Stimulated activated CD4-positive, alpha-beta T cell treated with anti-CD3 and anti-CD28 coated beads, Interleukin-1b, Interleukin-23, amount 100 ng/mL, for 4 hours (primary cell): ENCODE data around the gene PARD3B.

Experiments
- DNase-seq, 2 donors: peaks; one replicate each; pipeline ENCODE4 v3.0.0-alpha.2; 2020; ENCODE audit warnings: low read depth in 2 of 2

PARD3B gene

GRCh38 chr2:205138735-205139134, 593.5 kb downstream of the PARD3B start:
- no peak for DNase-seq

GRCh38 chr2:205139822-205140463, 594.7 kb downstream of the PARD3B start:
- DNase-seq, result no peak

DNA sequence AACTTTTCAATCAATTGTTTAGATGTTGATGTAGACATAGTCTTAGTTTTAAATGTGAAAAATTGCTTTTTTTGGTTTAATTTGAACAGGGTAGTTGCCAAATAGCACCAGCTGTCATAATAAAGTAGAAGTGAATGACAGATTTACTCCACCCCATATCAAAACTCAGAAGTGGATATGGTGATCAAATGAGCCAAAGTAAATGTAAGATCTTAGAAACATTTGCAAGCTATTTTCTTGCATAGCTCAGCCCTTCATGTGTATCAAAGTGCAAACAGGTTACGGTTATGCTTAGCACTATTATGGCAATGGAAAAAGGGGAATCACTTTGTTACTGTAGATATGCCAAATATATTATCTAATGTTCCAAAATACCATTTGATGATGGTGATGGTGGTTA, 596.1 kb downstream of the PARD3B start:
- no peak for DNase-seq

GRCh38 chr2:205145888-205146287, 600.6 kb downstream of the PARD3B start:
- DNase-seq, result no peak

- DNase-seq, result no peak
Observed at GRCh38 chr2:205148755-205149154, 603.5 kb downstream of the PARD3B start.

DNA sequence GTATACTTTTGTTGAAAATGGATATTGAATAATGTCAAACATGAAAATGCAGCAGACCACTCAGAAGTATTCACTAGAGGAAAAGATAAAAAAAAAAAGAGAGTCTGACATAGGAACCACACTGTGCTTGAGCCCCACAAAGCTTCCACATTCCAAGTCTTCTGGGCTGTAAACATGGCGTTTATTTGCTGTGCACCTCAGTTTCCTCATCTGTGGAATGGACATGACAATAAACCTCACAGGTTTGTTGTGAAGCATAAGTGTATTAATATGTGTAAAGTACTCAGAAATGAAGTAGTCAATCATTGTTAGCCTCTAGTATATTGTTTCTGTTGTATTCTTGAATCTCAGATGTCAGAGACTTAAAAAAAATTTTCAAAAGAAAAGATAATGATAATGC, 611.2 kb downstream of the PARD3B start:
- no peak for DNase-seq

- DNase-seq, result no peak
Observed at GRCh38 chr2:205158404-205158803, 613.1 kb downstream of the PARD3B start.

DNA sequence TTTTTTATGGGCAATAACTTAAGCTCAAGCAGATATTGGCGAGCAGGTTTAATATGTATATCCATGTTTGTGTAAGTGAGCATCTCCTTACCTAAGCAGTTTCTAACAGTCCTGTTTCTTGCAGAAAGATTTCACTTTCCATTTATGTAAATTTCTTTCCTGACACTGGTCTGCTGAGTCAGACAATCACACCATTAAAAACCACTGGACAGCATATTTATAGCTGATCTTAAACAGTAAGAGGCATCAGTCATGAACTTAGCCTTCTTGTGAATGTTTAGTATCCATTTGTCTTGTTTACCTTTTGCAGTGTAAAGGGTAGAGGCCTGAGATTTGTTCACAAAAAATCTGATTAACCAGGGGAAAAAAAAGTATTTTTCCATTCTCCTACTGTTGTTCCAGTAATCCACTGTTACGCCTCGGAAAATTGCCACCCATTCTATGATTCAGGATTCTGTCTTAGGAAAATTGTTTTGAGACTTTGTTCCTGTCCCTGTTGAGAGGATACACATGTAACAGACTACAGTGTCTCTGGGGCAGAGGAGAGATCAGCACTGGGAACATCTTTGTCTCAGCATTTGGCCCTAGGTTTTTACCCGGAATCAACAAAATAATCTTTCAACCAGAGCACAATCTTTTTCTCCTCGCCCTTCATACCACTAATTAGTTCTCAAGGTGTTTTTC, 616.0 kb downstream of the PARD3B start:
- no peak for DNase-seq

DNA sequence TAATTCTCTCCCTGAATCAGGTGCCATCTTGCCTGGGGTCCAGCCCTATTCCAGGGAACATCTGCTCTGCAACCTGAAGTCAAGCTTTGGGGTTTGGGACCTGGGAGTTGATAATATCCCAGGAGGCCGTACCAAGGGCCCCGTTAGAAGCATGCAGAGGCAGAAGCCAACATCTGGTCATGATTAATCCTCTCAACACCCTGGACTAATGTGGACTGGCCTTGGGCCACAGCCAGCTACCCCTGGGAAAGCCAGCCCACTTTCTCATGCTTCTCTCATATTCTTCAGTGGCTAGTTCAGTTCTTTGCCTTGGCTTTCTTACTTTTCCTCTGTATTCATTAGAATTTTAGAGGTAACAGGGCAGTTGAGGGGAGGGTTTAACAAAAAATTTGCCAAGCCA, 621.5 kb downstream of the PARD3B start:
- no peak for DNase-seq

- DNase-seq, result no peak
Observed at GRCh38 chr2:205169012-205169411, 623.7 kb downstream of the PARD3B start.

DNA sequence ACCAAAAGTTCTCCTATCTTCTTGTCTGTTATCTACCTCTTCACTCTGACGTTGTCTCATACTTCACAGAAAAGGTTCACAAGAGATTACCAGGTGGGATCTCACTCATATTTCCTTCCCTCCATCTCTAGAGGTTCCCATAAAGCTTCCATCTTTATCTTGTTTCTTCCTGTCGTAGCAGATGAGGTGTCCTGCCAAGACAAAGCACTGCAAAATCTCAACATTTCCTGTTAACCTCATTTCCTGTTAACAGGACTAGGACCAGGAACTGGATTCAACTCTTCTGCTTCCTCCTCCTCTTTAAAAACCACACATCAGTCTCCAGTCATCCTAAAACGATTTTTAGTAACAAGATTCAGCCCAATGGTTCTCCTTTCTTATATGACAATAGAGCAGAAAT, 624.2 kb downstream of the PARD3B start:
- no peak for DNase-seq

DNA sequence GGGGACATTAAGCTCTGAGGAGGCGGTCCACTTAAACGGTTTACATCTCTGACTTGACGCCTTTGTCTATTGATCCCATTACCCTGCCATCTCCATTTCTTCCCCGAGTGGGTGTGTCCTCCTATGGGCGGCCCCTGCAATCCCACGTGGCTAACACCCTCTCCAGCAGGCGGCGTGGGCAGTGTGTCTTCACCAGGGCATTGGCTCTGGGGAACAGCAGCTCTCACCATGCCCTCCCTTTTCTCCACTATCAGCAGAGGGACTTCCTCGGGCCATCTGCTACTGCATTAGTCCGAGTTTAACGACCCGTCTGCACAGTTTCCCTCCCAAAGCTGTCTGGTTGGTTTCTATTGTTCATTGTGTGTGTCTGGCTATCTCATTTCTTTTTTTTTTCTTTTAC, 625.1 kb downstream of the PARD3B start:
- no peak for DNase-seq

GRCh38 chr2:205171261-205171940, 626.1 kb downstream of the PARD3B start:
- DNase-seq, result no peak

DNA sequence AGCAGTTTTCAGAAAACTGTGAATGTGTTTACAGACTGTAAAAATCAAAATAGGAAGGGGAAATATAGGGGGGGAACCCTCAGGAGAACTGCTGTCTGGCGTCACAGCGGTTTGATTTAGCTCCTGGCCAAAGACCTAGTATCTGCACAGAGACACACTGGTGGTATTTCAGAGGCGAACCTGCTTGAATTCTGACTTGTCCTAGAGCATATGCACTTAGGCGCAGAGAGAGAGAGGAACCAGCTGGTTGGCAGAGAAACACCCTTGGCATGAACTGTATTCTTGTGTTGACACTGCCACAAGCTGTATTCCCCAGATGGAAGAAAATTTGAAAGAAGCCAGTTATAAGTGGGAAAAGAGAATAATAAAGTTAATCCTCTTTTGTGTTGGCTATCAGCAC, 630.6 kb downstream of the PARD3B start:
- no peak for DNase-seq

GRCh38 chr2:205176546-205176945, 631.3 kb downstream of the PARD3B start:
- DNase-seq, result no peak

- DNase-seq, result no peak
Observed at GRCh38 chr2:205177546-205177945, 632.3 kb downstream of the PARD3B start.

GRCh38 chr2:205180730-205181129, 635.5 kb downstream of the PARD3B start:
- DNase-seq, result no peak

GRCh38 chr2:205187731-205188130, 642.5 kb downstream of the PARD3B start:
- no peak for DNase-seq

- no peak for DNase-seq
Observed at GRCh38 chr2:205188239-205189138, 643.2 kb downstream of the PARD3B start.

GRCh38 chr2:205189301-205189700, 644.0 kb downstream of the PARD3B start:
- no peak for DNase-seq

DNA sequence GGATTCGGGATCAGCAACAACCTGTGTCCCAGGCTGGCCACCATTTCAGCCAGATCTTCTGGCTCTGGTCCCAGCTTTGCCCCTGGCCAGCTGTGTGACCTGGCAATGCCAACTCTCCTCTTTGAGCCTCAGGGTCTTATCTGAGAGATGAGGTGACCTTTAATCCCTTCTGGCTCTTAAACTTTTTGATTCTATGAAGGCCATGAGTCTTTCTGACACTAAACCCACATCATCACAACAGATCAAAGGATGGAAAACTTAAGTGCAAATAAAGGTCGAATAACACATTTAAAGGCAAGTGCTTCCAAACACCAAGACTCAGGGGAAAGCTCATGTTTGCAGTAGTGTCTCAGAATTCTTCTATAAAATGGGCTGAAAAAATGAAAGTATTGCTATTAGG, 645.3 kb downstream of the PARD3B start:
- DNase-seq, result no peak
